ENCODE measurements around the gene PTPRA. TPM values are rescaled to one million over a fixed set of nuclear protein-coding genes. Genes with fewer than 3 reads are reported as not detected.
"Not testable (repeated sequence)": the region's sequence is repeated elsewhere in the genome, so short reads cannot be mapped to it uniquely, and the experiment has no call there.

PTPRA gene
- total RNA-seq, 2 experiments from 2014 or later: 42.0 to 43.1 TPM

DNA sequence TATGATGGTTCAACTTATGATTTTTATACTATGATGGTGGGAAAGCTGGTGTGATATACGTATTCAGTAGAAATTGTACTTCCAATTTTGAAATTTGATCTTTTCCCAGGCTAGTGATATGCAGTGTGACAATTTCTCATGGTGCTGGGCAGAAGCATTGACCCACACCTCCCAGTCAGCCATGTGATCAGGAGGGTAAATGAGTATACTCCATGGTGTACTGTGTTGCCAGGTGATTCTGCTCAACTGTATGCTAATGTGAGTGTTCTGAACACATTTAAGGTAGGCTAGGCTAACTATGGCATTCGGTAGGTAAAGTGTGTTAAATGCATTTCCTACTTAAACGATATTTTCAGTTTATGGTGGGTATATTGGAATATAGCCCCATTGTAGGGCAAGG lies 19.1 kb downstream of the PTPRA start:
- no peaks in the 10 kb centered on the region for H3K27me3 Mint-ChIP-seq
- peaks cover 25% of the 10 kb centered on the region for H3K36me3 Mint-ChIP-seq (ENCODE audit: low read depth)
- ATAC-seq (no peak), DNase-seq (no peak)
- H3K9me3 Mint-ChIP-seq: peaks cover 7% of the 10 kb centered on the region
- H3K4me3 Mint-ChIP-seq: no peak overlapping the region
- TF ChIP-seq CTCF (IDR thresholded peaks at IDR 0.05): no peak
- no peak overlapping the region for H3K27ac Mint-ChIP-seq
- POLR2A ChIA-PET: interaction anchor here (0.6 to 1.9 kb wide), 2 partner anchors 14 to 52 kb away, joined by 3 to 5 read pairs; no protein-coding TSS in a partner anchor
- intact Hi-C loops (cut with micrococcal nuclease): no loop called here
- peaks cover 44% of the 10 kb centered on the region for H3K4me1 Mint-ChIP-seq (ENCODE audit: low read depth)
- CTCF ChIA-PET: interaction anchor here (1.2 to 1.4 kb wide), 2 partner anchors 16 to 22 kb away, joined by 3 to 4 read pairs; no protein-coding TSS in a partner anchor

DNA sequence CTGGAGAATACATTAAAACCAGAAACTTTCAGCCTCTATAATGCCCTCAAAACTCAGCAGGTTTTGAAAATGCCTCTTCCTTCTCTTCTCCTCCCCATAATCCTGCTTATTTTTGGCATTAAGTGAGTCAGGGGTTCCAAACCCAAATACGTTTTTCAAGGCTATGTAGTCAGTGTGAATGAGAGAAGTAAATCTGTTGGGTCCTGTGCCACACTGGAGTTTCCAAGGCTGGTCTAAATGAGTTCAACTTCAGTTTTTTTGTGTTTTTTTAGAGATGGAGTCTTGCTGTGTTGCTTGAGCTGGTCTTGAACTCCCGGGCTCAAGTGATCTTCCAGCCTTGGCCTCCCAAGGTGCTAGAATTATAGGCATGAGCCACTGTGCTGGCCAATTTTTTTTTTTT lies 20.9 kb downstream of the PTPRA start:
- intact Hi-C loops (cut with micrococcal nuclease): no loop called here
- peaks cover 37% of the 10 kb centered on the region for H3K4me1 Mint-ChIP-seq (ENCODE audit: low read depth)
- H3K4me3 Mint-ChIP-seq: no peak overlapping the region
- CTCF ChIA-PET: interaction anchor here (0.6 kb wide), 1 partner anchor 488 kb away, joined by 5 read pairs; no protein-coding TSS in a partner anchor
- no peak for TF ChIP-seq CTCF (IDR thresholded peaks at IDR 0.05)
- H3K36me3 Mint-ChIP-seq (ENCODE audit: low read depth): peaks cover 22% of the 10 kb centered on the region
- peaks cover 7% of the 10 kb centered on the region for H3K9me3 Mint-ChIP-seq
- ATAC-seq (no peak), DNase-seq (no peak)
- POLR2A ChIA-PET: no interaction called here
- H3K27ac Mint-ChIP-seq: no peak overlapping the region
- H3K27me3 Mint-ChIP-seq: no peaks in the 10 kb centered on the region

DNA sequence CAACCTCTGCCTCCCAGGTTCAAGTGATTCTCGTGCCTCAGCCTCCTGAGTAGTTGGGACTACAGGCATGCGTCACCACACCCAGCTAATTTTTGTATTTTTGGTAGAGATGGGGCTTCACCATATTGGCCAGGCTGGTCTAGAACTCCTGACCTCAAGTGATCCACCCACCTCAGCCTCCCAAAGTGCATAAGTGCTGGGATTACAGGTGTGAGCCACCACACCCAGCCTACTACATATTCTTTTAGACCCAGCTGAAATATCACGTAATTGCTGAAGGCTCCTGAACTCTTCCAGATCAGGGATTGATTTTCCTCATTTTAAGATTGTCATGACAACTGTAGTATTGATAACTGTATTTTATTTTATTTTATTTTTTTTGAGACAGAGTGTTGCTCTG lies 21.9 kb downstream of the PTPRA start:
- H3K27ac Mint-ChIP-seq; ATAC-seq; POLR2A ChIA-PET; intact Hi-C loops (cut with micrococcal nuclease); H3K4me3 Mint-ChIP-seq; DNase-seq; CTCF ChIA-PET; H3K27me3 Mint-ChIP-seq; H3K9me3 Mint-ChIP-seq: not testable (repeated sequence)
- Mint-ChIP-seq H3K4me1 (ENCODE audit: low read depth) (peaks cover 39% of the 10 kb centered on the region), H3K36me3 (ENCODE audit: low read depth) (peaks cover 25% of the 10 kb centered on the region)

DNA sequence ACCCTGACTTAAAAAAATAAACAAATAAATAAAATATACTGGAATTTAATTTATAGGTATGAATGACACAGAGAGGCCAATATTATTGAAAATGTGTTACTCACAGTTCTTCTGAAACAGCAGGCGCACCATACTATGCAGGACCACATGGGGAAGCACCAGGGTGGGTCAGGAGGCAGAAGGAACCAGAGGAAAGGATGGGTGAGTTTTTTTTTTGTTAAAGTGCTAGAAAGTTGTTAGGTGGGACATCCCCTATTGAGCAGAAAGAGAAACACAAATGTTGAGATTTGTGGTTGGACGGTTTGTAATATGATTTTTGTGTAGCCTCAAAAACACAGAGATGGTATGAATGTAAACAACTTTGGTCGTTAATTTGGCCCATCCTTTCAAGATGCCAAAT lies 26.0 kb downstream of the PTPRA start:
- Mint-ChIP-seq H3K4me1 (ENCODE audit: low read depth) (peaks cover 45% of the 10 kb centered on the region), H3K36me3 (ENCODE audit: low read depth) (peaks cover 15% of the 10 kb centered on the region), H3K27ac (peak overlapping the region; percentile 57), H3K27me3 (no peaks in the 10 kb centered on the region), H3K9me3 (peaks cover 7% of the 10 kb centered on the region), H3K4me3 (no peak overlapping the region)
- peak; percentile 95 for ATAC-seq
- POLR2A ChIA-PET: interaction anchor here (1.1 kb wide), 1 partner anchor 27 kb away, joined by 3 read pairs; no protein-coding TSS in a partner anchor
- CTCF ChIA-PET: interaction anchor here (0.7 kb wide), 1 partner anchor 50 kb away, joined by 3 read pairs; no protein-coding TSS in a partner anchor
- intact Hi-C loops (cut with micrococcal nuclease): no loop called here
- DNase-seq: peak; percentile 72
- TF ChIP-seq CTCF (IDR thresholded peaks at IDR 0.05): no peak

DNA sequence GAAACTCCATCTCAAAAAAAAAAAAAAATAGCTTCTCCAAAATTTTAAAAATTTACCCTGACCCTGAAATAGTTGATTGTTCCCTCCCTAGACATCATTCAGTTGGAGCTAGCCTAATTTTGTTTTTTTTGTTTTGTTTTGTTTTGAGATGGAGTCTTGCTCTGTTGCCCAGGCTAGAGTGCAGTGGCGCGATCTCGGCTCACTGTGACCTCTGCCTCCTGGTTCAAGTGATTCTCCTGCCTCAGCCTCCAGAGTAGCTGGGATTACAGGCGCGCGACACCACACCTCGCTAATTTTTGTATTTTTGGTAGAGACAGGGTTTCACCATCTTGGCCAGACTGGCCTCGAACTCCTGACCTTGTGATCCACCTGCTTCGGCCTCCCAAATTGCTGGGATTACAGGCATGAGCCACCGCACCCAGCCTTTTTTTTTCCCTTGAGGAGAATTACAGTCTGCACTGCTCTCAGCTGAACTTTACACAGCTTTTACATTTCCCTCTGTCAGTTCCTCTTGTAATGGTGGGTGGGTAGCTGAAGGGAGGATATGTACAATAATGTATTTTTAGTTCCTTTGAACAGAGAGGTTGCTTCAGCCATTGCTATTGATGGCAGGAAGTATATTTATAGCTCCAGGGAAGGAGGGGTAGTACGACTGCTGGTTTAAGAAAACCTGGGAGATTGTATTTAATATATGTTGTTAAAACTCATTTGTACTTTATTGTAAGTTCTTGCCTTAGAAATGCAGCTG lies 27.7 kb downstream of the PTPRA start:
- ATAC-seq: no peak
- peaks cover 56% of the 10 kb centered on the region for H3K4me1 Mint-ChIP-seq (ENCODE audit: low read depth)

More for the DNA sequence above, 27.7 kb downstream of the PTPRA start:
- ChIA-PET POLR2A (interaction anchor here (0.7 to 2.0 kb wide), 3 partner anchors 28 to 135 kb away, joined by 4 to 6 read pairs (median 5); partner anchors contain the start of gene PTPRA), CTCF (interaction anchor here (1.1 to 1.3 kb wide), 2 partner anchors 28 to 85 kb away, joined by 3 read pairs; partner anchors contain the start of gene PTPRA)
- no peak overlapping the region for H3K4me3 Mint-ChIP-seq
- H3K27ac Mint-ChIP-seq: peak overlapping the region; percentile 69
- H3K9me3 Mint-ChIP-seq: peaks cover 4% of the 10 kb centered on the region
- peaks cover 19% of the 10 kb centered on the region for H3K36me3 Mint-ChIP-seq (ENCODE audit: low read depth)
- no peak for TF ChIP-seq CTCF (IDR thresholded peaks at IDR 0.05)
- DNase-seq: no peak
- no peaks in the 10 kb centered on the region for H3K27me3 Mint-ChIP-seq
- intact Hi-C loops (cut with micrococcal nuclease): no loop called here

Data from activated CD8-positive, alpha-beta T cell treated with anti-CD3 and anti-CD28 coated beads for 36 hours (primary cell).